Mucosa of rectum (tissue), 2 donors: ENCODE results near the gene HINT2.

ENCODE experiments used
- H3K27ac ChIP-seq, 2 donors: one replicate each; pipeline ENCODE4 v1.7.0; 2013; ENCODE audit warnings: inconsistent platforms in 2 of 2, low read depth in 2 of 2, low read length in 2 of 2
- H3K27me3 ChIP-seq, 2 donors: one replicate each; pipeline ENCODE4 v1.7.0; 2013; ENCODE audit warnings: low read length in 2 of 2; ENCODE audit not compliant: control insufficient read depth in 2 of 2, insufficient read depth in 2 of 2
- H3K36me3 ChIP-seq, 2 donors: one replicate each; pipeline ENCODE4 v1.7.0; 2013; ENCODE audit warnings: low read length in 2 of 2; ENCODE audit not compliant: control insufficient read depth in 2 of 2, insufficient read depth in 2 of 2
- H3K4me1 ChIP-seq, 2 donors: one replicate each; pipeline ENCODE4 v1.7.0; 2013; ENCODE audit warnings: low read length in 2 of 2, mild to moderate bottlenecking in 1 of 2; ENCODE audit not compliant: control insufficient read depth in 2 of 2, insufficient read depth in 2 of 2
- H3K4me3 ChIP-seq, 2 donors: one replicate each; pipeline ENCODE4 v1.7.0; 2013; ENCODE audit warnings: low read length in 2 of 2
- H3K9ac ChIP-seq, 2 donors: one replicate each; pipeline ENCODE4 v1.7.0; 2013; ENCODE audit warnings: low read length in 2 of 2, low read depth in 1 of 2, mild to moderate bottlenecking in 1 of 2
- H3K9me3 ChIP-seq, 2 donors: one replicate each; pipeline ENCODE4 v1.7.0; 2013; ENCODE audit warnings: low read length in 2 of 2; ENCODE audit not compliant: control insufficient read depth in 2 of 2
- donor health status: healthy.
- donor health status: Normal muscosa, but diverticular disease.

Gene HINT2

DNA sequence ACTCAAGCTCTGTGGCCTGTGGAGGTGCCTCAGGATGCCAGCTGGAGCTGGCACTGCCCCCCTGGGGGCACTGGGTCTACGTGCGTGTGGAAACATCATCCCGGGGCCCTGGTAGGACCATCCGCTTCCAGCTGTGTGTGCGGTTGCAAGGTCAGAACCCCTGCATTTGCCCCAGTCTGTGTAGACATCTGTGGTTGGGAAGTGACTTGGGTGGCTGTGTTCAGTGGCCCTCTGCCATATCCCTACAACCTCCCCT, 26.7 kb upstream of the HINT2 start:
- no peak overlapping the region for H3K4me3 ChIP-seq
- no peak overlapping the region for H3K9ac ChIP-seq
- H3K9me3 ChIP-seq = no peaks in the 10 kb centered on the region
- H3K27ac ChIP-seq = no peak overlapping the region
- H3K4me1 ChIP-seq = peaks cover 2 to 12% of the 10 kb centered on the region in 2 donors
- H3K27me3 ChIP-seq = no peaks in the 10 kb centered on the region
- peaks cover 0 to 2% of the 10 kb centered on the region in 2 donors for H3K36me3 ChIP-seq

DNA sequence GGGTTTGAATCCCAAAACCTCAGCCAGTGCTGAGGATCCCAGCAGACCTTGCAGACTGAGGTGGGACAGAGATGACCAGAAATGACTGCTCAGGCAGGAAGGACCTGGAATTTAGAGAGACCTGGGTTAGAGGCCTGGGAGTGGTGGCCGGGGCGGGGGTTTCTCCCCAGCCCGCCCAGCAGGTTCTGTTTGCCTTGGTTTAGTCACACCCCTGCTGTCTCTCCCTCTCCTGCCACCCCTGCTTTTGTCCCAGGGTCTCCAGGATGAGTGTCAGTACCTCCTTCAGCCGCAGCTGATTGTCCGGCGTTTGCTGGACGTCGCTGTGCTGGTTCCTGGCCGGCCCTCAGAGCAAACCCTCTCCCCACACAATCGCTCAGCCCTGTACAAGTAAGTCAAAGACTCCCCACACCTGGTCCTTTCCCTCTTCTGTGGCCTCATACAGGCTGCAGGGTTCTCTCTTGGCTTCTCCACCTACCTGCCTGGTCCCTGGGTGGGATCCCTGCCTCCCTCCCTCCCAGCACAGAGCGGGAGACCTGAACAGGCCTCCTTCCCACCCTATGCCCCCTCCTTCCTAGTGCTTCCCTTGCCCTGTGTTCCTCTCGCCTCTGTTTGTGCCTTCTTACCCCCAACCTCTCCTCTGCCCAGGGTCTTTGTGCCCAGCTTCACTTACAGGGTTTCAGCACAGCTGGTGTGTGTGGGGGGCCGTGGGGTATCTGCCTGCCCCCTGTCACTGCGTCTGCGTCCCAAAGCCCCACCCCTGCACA, 26.2 kb upstream of the HINT2 start:
- H3K27me3 ChIP-seq = no peaks in the 10 kb centered on the region
- H3K4me3 ChIP-seq = no peak overlapping the region

DNA sequence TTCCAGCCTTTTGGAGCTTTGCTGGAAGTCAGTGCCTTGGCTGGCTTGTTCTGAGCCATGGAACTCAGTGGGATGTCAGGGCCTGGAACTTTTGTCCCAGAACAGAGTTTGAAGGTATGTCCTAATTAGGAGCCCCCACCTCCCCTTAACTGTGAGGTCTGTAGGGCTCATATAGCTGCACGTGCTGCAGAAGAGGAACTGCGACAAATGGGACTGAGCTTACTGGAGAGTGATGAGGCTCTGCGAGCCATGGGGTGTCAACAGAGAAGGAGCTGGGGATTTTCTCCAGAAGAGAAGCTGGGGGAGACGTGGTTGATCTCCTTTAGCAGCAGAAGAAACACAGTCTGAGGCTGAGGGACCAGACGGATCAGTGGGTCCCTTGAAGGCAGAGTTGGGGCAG, 25.1 kb upstream of the HINT2 start:
- Histone ChIP-seq H3K4me3 (no peak overlapping the region), H3K9ac (no peak overlapping the region), H3K36me3 (no peaks in the 10 kb centered on the region), H3K27ac (no peak overlapping the region), H3K9me3 (no peaks in the 10 kb centered on the region), H3K4me1 (peaks cover 6 to 19% of the 10 kb centered on the region in 2 donors), H3K27me3 (no peaks in the 10 kb centered on the region)

More for the DNA sequence above, 26.2 kb upstream of the HINT2 start:
- Histone ChIP-seq H3K4me1 (peaks cover 2 to 13% of the 10 kb centered on the region in 2 donors), H3K9me3 (no peaks in the 10 kb centered on the region), H3K9ac (no peak overlapping the region), H3K36me3 (no peaks in the 10 kb centered on the region), H3K27ac (no peak overlapping the region)

DNA sequence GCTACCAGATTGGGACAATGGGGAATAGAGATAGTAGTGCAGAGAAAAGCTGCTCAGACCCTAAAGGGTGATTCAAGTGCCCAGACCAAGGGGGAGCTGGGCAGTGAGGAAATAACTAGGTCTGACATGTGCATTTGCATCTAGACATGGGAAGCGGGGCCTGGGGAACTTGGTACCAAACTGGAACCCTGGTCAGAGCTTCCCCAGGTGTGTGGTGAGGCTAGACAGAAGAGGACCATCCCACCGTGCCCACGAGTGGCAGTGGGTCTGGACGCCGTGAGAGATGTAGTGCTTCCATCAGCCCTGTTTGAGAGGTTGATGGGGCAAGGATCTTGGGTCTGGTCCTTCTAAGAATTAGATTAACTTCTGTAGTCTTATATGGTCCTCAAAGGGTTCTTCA, 21.8 kb upstream of the HINT2 start:
- peaks cover 29 to 38% of the 10 kb centered on the region in 2 donors for H3K4me1 ChIP-seq
- H3K9ac ChIP-seq = no peak overlapping the region
- no peak overlapping the region for H3K4me3 ChIP-seq
- no peak overlapping the region for H3K27ac ChIP-seq
- no peaks in the 10 kb centered on the region for H3K36me3 ChIP-seq
- no peaks in the 10 kb centered on the region for H3K27me3 ChIP-seq
- H3K9me3 ChIP-seq = no peaks in the 10 kb centered on the region

DNA sequence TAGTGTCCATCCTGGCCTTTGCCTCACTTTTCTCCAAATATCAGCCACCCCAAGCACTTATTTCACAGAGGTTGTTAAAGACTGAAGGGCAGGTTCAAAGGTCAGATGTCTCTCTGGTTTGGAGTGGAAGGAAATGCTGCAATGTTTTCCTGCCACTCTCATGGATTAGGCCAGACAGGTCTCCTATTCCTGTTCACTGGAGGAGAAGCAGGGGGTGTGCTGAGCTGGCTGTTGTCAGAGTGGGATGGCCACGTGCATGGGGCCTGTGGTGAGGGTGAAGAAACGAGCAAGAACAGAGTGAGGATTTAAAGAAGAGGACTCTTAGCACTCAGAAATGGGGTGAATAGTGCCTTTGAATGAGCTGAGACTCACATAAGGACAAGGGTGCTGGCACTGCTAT, 20.9 kb upstream of the HINT2 start:
- H3K9ac ChIP-seq = no peak overlapping the region
- no peaks in the 10 kb centered on the region for H3K27me3 ChIP-seq
- peak overlapping the region; percentile 50 to 85 for H3K27ac ChIP-seq
- H3K9me3 ChIP-seq = no peaks in the 10 kb centered on the region
- H3K36me3 ChIP-seq = no peaks in the 10 kb centered on the region
- no peak overlapping the region for H3K4me3 ChIP-seq
- peaks cover 29 to 38% of the 10 kb centered on the region in 2 donors for H3K4me1 ChIP-seq

DNA sequence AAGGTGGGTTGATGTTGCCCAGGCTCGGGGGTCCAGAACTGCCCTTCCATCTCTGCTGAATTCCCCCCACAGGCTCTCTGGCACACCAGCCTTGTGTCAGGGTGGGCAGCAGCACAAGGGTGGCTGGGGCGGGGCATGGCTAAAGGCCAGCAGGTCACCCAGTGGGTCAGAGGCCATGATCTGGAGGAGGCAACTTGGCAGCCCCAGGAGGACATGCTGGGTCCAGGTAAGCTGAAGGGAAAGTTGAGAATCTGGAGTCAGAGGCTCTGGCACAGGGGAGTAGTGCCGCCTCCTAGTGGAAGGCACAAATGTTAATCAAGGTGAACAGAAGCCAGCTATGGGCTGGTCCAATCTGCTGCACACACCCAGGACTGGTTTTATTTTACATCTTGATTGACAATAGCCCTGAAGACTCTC, 20.4 kb upstream of the HINT2 start:
- H3K27me3 ChIP-seq = no peaks in the 10 kb centered on the region
- peak overlapping the region; percentile 50 to 85 for H3K27ac ChIP-seq
- H3K36me3 ChIP-seq = no peaks in the 10 kb centered on the region
- H3K4me3 ChIP-seq = no peak overlapping the region
- H3K9ac ChIP-seq = peak overlapping the region in 1 of 2 donors; percentile 35
- H3K4me1 ChIP-seq = peaks cover 32 to 40% of the 10 kb centered on the region in 2 donors
- no peaks in the 10 kb centered on the region for H3K9me3 ChIP-seq

DNA sequence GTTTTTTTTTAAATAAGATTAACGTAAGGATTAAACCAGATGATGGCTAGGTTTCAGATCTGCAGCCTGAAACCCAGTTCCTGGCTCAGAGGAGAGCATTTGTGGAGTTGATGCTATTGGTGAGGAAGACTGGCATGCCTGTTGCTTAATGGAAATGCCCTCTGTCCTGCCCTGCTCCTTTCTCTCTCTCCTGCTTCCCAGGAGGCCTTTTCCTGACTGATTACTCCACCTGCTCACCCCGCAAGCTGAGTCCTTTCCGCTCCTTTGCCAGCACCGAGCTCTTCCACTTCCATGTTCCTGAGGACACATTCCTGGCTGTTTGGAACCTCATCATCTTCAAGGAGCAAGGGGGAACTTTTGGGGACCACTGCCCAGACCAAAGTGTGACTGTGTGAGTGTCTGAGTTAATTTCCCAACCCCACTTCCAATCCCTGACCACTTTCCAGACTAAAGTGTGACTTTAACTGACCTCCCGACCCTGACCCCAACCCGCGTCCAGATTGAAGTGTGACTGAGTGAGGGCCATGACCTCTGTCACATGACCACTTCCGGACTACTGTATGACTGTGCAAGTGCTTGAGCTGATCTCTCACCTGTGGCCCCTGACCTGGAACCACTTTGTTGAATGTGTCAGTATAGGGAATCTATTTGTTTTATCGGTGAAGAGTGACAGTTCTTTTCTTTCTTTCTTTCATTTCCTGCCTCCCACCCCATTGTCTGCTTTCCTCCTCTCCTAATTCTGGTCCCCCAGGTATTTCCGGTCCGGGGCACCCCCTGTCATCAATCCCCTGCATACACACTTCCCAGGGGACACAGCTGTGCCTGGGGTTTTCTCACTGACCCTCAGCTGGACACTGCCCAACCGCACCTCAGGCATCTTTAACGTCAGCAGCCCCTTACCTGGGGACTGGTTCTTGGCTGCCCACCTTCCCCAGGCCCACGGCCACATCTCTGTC, 19.7 kb upstream of the HINT2 start:
- H3K27ac ChIP-seq = peak overlapping the region; percentile 85 to 89

DNA sequence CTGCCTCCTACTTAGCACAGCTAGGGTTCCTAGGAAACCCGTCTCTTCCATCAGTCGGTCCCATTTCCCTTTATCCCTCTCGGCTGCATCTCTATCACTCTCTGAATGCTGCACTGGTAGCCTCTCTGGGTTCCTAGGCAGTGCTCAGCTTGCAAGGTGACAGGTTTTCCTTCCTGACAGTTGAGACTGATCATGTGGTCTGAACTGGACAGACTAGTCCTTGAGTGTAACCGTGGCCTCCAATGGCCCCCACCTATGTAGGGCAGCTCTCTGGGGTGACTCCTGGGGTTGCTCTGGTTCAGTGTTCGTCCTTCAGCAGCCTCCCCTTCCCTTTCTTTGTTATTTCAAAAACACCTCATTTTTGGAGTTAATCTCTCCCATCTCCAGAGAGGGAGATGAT, 18.0 kb upstream of the HINT2 start:
- Histone ChIP-seq H3K9me3 (no peaks in the 10 kb centered on the region), H3K4me1 (peaks cover 45 to 55% of the 10 kb centered on the region in 2 donors), H3K27ac (peak overlapping the region; percentile 85 to 89), H3K9ac (peak overlapping the region; percentile 1 to 34), H3K4me3 (no peak overlapping the region), H3K36me3 (no peaks in the 10 kb centered on the region), H3K27me3 (no peaks in the 10 kb centered on the region)

More for the DNA sequence above, 19.7 kb upstream of the HINT2 start:
- no peak overlapping the region for H3K4me3 ChIP-seq
- H3K4me1 ChIP-seq = peaks cover 38 to 47% of the 10 kb centered on the region in 2 donors
- H3K27me3 ChIP-seq = no peaks in the 10 kb centered on the region
- no peaks in the 10 kb centered on the region for H3K36me3 ChIP-seq
- peak overlapping the region; percentile 19 to 35 for H3K9ac ChIP-seq
- H3K9me3 ChIP-seq = no peaks in the 10 kb centered on the region

DNA sequence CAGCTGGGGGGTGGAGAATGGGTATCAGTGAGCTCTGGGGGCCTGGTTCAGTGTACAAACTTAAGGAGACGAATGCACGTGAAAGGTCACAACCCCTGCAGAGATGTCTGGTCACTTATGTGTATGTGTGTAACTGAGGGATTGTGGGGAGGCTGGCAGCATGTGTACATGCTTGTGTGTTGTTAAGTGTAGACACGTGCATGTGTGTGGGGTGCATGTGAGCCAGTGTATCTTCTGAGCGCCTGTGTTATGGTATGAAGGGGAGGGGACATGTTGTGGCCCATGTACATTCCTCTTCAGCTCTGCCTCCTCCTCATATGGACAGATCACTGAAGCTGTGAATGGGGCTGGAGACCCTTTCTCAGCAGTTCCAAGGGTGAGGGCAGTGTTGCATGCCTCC, 16.2 kb upstream of the HINT2 start:
- no peak overlapping the region for H3K4me3 ChIP-seq
- no peak overlapping the region for H3K9ac ChIP-seq

DNA sequence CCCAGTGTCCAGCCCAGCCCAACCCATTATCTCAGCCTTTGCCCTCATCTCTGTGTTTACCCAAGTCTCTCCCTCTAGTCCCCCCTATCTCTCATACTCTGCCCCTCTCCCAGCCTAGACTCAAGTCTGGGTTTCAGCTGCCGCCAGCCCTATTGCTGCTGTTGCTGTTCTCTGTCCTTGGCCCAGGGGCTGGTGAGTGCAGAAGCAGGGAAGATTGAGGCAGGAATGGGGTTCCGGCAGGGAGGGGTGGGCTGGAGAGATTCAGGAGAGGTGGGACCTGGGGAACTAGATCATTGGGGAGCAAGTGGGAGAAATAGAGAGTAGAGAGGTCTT, 14.9 kb upstream of the HINT2 start:
- Histone ChIP-seq H3K9ac (peak overlapping the region; percentile 77 to 87), H3K4me3 (peak overlapping the region; percentile 85 to 92), H3K9me3 (no peaks in the 10 kb centered on the region), H3K4me1 (peaks cover 39 to 41% of the 10 kb centered on the region in 2 donors), H3K27ac (peak overlapping the region; percentile 87), H3K27me3 (no peaks in the 10 kb centered on the region), H3K36me3 (no peaks in the 10 kb centered on the region)

More for the DNA sequence above, 16.2 kb upstream of the HINT2 start:
- Histone ChIP-seq H3K9me3 (no peaks in the 10 kb centered on the region), H3K36me3 (no peaks in the 10 kb centered on the region), H3K27ac (no peak overlapping the region), H3K27me3 (no peaks in the 10 kb centered on the region), H3K4me1 (peaks cover 45 to 54% of the 10 kb centered on the region in 2 donors)
